Measurements from ENCODE around the gene HAL.

Gene HAL, protein sequence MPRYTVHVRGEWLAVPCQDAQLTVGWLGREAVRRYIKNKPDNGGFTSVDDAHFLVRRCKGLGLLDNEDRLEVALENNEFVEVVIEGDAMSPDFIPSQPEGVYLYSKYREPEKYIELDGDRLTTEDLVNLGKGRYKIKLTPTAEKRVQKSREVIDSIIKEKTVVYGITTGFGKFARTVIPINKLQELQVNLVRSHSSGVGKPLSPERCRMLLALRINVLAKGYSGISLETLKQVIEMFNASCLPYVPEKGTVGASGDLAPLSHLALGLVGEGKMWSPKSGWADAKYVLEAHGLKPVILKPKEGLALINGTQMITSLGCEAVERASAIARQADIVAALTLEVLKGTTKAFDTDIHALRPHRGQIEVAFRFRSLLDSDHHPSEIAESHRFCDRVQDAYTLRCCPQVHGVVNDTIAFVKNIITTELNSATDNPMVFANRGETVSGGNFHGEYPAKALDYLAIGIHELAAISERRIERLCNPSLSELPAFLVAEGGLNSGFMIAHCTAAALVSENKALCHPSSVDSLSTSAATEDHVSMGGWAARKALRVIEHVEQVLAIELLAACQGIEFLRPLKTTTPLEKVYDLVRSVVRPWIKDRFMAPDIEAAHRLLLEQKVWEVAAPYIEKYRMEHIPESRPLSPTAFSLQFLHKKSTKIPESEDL

DNA sequence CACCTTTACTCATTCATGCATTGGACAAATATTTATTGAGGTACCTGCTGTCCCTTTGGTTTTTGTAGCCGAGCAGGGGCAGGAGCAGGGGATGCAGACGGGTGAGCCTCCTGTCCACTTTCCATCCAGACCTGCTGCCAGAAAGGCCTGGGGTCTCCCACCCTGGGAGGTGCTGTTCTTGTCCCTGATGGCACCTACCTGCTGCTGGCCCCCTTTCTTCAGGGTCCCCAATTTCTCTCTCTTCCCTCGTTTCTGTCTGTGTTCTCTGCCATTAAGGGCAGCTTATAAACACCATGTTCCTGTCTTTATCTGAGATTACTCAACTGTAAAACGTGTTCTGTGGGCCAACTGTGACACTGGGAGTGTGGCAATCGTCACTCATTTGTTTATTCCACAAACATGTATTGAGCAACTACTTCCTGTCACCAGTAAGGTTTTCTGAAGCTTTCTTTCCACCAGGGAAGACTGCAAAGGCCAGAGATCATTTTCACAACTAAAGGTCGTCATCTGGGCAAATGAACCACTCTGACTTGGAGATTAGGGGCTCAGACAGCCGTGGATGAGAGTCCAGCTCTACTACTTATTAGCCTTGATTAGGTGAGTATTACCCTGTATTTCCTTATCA lies at the start of gene HAL:
TSS of gene HAL (minus strand) at position 311 of the 625 bp plus-strand sequence. CDS start 434 bp downstream, outside the sequence.
- TF ChIP-seq, protein P1, sequence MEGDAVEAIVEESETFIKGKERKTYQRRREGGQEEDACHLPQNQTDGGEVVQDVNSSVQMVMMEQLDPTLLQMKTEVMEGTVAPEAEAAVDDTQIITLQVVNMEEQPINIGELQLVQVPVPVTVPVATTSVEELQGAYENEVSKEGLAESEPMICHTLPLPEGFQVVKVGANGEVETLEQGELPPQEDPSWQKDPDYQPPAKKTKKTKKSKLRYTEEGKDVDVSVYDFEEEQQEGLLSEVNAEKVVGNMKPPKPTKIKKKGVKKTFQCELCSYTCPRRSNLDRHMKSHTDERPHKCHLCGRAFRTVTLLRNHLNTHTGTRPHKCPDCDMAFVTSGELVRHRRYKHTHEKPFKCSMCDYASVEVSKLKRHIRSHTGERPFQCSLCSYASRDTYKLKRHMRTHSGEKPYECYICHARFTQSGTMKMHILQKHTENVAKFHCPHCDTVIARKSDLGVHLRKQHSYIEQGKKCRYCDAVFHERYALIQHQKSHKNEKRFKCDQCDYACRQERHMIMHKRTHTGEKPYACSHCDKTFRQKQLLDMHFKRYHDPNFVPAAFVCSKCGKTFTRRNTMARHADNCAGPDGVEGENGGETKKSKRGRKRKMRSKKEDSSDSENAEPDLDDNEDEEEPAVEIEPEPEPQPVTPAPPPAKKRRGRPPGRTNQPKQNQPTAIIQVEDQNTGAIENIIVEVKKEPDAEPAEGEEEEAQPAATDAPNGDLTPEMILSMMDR (IDR thresholded peaks at IDR 0.05), result no peak
- TF ChIP-seq ZFX (IDR thresholded peaks at IDR 0.05; ENCODE audit: borderline replicate concordance), result no peak

DNA sequence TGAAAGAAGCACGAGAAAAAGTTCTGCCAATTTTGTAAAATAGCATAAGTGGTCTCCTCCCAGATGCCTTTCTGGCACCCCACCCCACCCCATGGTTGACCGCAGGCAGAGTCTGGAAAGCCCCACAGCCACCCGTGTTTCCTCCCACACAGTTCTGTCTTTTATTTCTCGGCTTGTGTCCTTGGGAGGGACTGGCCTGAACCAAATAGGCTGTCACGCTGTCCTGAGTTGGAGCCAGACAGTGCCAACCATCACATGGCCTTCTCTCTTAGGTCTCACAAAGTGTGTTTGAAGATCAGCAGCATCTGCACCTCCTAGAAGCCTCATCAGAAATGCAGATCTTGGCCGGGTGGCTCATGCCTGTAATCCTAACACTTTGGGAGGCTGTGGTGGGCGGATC lies 49.4 kb upstream of the HAL start:
- TF ChIP-seq ZFX (IDR thresholded peaks at IDR 0.05; ENCODE audit: borderline replicate concordance), result no peak
- TF ChIP-seq, protein P1 (IDR thresholded peaks at IDR 0.05), result no peak
- no peak overlapping the region for H3K27ac ChIP-seq

More for the DNA sequence above, at the start of gene HAL:
- H3K27ac ChIP-seq, result no peak within 1 kb of the TSS

DNA sequence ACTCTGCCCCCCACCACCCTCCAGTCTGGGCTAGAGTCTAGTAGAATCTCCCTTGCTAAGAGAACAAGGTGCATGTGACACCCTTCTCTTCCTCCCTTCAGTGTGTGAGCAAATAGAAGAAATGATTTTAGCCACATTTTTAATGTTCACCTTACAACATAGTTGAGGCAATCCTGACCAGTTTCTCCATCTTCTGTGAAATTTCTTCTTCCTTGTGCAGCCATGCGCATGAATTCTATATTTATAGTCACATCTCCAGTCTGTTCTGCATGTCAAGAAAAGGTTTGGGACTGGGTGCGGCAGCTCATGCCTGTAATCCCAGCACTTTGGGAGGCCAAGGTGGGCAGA lies 48.8 kb upstream of the HAL start:
- TF ChIP-seq, protein P1 (IDR thresholded peaks at IDR 0.05), result no peak
- TF ChIP-seq ZFX (IDR thresholded peaks at IDR 0.05; ENCODE audit: borderline replicate concordance), result no peak
- H3K27ac ChIP-seq, result no peak overlapping the region

DNA sequence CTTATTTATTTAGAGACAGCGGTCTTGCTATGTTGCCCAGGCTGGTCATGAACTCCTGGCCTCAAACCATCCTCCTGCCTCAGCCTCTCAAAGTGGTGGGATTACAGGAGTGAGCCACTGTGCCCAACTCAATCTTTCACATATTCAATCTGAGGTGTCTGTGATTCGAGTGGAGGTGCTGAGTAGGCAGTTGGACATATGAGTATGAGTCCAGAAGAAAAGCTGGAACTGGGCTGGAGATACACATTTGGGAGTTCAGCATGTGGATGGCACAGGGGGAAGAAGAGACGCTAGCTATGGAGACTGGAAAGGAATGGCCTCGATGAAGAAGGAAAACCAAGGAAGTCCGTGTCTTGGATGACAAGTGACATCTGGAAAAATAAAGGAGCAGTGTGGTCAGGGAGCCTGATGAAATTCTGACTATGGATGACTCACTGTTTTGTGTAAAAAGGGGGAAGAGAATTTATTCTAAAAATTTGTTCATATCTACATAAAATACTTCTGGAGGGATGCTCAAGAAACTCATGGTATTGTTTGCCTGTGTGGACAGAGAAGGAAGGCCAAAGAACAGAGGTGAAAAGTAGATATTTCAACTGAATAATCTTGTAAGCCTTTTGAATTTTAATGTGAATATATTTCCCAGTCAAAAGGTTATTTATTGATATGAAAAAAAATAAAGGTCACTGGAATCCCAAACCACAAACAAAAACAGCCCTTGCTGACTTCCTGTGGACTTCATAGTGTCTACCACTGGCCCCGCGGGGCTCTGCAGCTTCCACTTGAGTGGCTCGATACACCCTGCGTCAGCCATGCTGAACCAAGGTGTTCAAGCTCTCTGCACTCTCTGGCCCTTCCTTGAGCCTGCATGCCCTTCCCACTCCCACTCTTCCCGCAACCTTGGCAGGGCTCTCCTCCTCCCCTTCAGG lies 48.1 kb upstream of the HAL start:
- H3K27ac ChIP-seq, result no peak overlapping the region

DNA sequence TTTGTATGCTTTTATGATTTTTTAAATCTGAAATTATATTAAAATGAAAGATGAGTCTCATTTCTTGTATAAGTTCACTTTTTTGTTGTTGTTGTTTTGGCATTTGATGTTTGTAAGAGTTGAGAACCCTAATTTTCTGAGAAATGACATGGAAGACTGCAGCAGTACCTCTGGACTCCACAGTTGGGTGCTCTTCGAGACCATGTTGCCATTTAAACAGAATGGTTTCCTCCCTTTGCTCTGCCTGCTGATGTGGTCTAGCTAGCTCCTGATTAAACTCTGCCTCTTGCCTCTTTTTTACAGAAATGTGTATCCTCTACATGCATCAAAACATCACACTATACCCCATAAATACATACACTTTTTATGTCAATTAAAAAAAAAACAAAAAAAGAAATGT lies 45.0 kb upstream of the HAL start:
- no peak overlapping the region for H3K27ac ChIP-seq
- TF ChIP-seq ZFX (IDR thresholded peaks at IDR 0.05; ENCODE audit: borderline replicate concordance), result no peak
- TF ChIP-seq, protein P1 (IDR thresholded peaks at IDR 0.05), result no peak

More for the DNA sequence above, 48.1 kb upstream of the HAL start:
- TF ChIP-seq, protein P1 (IDR thresholded peaks at IDR 0.05), result no peak
- no peak for TF ChIP-seq ZFX (IDR thresholded peaks at IDR 0.05; ENCODE audit: borderline replicate concordance)

DNA sequence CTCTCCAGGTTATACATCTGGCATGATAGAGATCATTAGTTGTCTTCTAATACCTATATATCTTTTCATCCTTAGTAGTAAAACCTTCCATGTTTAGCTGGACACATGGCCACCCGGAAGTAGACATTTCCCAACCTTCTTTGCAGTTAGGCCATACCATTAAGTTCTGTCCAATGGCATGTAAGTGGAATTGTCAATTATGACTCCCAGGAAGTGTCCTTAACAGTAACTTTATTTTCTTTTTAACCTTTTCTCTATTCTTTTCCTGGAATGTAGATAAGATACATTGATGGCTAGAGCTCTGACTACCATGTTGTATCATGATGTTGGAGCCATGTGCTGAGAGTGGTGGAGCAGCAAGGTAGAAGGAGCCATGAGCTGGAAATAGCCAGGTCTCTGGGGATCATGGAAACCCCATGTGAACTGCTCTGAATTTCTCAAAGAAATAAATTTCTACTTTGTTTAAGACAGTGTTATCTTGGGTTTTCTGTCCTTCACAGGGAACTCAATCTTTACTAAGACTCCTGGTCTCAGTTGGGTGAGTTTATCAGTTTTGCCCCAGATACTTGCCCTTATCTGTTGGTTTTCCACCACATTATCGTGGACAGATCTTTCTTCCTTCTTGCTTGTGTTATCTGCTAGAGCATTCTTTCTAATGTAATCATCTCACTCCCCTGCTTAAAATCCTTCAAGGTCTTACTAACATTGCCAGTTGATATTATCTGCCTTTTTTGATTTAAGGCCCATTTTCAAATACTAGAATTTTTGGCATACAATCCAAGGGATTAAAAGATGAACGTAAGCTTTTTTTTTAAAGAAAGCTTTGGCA lies 44.4 kb upstream of the HAL start:
- no peak overlapping the region for H3K27ac ChIP-seq
- TF ChIP-seq, protein P1 (IDR thresholded peaks at IDR 0.05), result no peak
- TF ChIP-seq ZFX (IDR thresholded peaks at IDR 0.05; ENCODE audit: borderline replicate concordance), result no peak
